ENCODE results near the gene TIRAP.
"Not testable (repeated sequence)": the region's sequence is repeated elsewhere in the genome, so short reads cannot be mapped to it uniquely, and the experiment has no call there.

The TIRAP gene, protein sequence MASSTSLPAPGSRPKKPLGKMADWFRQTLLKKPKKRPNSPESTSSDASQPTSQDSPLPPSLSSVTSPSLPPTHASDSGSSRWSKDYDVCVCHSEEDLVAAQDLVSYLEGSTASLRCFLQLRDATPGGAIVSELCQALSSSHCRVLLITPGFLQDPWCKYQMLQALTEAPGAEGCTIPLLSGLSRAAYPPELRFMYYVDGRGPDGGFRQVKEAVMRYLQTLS

DNA sequence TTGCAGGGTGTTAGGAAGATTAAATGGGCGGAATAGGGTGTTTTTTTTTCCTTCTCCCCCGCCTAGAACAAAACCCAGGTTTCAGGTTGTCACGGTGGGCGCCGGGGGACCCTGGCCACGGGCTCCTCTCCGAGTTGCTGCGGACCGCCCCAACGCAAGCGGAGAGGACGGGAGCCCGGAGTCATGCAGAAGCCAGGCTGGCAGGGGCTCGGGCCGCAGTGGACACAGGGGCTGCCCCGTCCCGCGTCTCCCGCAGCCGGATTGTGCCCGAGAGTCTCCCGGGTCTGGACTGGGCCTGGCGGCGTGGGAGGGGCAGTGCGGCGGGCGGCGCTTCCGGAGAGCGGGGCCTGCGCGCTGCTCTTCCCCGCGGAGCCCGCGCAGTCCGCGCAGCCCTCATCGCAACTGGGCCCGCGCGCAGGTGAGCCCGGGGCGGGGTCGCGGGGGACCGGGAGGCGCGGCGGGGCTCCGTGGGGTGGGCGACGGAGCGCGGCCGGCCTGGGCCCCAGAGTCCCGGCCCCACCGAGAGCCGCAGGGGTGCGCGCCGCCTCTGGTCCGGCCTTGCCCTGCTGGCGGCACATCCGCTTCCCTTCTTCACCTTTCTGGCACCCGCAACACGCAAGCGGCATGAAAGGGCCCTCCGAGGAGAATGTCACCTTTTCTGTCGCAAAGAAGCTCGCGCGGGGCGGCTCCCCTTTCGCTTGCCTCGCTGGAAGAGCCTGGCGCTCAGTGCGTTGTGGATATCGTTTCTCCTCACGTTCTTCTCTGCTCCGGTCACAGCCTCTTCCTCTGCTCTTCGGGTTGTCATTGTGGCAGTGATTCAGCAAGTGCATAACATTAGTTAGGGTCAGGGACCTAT, at the start of gene TIRAP:
Gene TIRAP (plus strand): TSS at position 358 of the 856 bp plus-strand sequence. CDS start 7,802 bp downstream, outside the sequence.
- in situ Hi-C loops (cut with HindIII; ENCODE audit: low sequenced_read_pairs): no loop called here

DNA sequence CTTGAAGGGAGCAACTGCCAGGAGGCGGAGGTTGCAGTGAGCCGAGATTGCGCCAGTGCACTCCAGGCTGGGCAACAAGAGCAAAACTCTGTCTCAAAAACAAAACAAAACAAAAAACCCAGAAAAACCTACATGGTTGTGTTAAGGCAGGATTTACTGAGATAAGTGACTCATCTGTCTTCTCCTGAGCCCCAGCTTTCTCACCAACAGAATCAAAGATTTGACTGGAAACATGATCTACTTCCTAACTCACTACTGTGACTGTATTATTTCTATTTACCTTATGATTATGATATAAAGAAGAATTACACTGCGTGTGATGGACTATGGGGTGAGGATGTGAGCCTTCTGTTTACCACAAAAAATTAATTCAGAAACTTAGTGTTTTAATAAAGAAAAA, 49.5 kb upstream of the TIRAP start:
- in situ Hi-C loops (cut with HindIII; ENCODE audit: low sequenced_read_pairs): loop anchor here (25.0 kb wide), 1 partner anchor 296 kb away; the partner anchor contains the start of gene VSIG10L2

DNA sequence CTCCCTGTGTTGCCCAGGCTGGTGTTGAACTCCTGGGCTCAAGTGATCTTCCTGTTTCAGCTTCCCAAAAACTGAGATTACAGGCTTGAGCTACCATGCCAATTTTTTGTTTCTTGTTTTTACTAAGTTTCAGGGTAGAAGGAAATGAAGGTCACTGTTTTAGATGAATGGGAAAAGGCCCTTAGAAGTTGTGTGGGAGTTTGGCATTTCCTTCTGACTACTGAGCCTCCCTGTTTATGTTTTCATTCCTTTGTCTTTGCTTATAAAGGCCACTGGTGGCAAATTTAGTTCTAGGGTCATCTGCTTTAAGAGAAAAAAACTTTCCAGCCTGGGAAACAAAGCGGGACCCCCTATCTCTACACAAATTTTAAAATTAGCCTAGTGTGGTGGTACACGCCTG, 36.3 kb upstream of the TIRAP start:
- in situ Hi-C loops (cut with HindIII; ENCODE audit: low sequenced_read_pairs): loop anchor here (25.0 kb wide), 1 partner anchor 309 kb away; the partner anchor contains the start of gene VSIG10L2

DNA sequence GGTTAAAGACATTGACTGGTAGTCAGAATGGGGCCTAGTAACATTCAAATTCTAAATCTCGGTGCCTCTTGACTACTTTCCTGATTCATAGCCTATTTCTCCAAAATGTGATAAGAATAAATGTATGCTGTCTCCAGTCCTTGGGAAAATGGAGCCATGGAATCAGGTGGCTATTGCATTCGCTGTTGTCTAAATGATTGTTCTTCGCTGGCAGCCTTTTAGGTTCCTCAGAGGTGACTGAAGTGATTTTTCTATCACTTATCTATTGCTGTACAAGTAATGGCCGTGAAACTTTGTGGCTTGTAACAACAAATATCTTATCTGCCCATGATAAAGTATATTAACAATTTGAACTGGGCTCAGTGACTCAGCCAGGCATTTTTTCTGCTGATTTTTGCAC, 29.6 kb upstream of the TIRAP start:
- in situ Hi-C loops (cut with HindIII; ENCODE audit: low sequenced_read_pairs): no loop called here

DNA sequence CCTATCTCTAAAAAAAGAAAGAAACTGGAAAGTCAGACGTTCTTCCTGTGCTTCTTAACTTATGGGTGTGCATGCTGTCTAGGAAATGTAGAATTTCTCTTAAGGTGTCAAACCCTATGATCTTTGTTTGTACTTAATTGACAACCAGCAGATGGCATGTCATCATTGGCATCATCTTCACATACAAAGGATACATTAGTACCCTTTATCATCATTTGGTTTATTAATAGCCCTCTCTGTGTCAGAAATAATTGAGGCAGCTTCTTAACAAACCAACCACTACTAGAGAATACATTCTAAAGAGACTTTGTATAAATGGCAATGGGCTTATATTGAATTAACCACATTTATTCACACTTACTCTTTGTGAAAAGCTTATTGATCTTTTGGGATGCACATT, 28.1 kb upstream of the TIRAP start:
- in situ Hi-C loops (cut with HindIII; ENCODE audit: low sequenced_read_pairs): no loop called here

DNA sequence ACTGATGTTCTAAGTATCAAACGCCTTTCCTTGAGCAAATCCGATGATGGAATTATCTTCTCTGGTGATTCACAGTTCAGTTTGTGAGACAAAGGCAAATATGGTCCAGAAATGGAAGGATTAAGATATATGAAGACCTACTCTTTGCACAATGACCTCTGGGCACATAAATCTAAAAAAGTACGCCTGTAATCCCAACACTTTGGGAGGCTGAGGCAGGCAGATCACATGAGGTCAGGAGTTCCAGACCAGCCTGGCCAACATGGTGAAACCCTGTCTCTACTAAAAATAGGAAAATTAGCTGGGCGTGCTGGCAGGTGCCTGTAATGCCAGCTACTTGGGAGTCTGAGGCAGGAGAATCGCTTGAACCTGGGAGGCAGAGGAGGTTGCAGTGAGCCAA, 27.4 kb upstream of the TIRAP start:
- in situ Hi-C loops (cut with HindIII; ENCODE audit: low sequenced_read_pairs): not testable (repeated sequence)

DNA sequence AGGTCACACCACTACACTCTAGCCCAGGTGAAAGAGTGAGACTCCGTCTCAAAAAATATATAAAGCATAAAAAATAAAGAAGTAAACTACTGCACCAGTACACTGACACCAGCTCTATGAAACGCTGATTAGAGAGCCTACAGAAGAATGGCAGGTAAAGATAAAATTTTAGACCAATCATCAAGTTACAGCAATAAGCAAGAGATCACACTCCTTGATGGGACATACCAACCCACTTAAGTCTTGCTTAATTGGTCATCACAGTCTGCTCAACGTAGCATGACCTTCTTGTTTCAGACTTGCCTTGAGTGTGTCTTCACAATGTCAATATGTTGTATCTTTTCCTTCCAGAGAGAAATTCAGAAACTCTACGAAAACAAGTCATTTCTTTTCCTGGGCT, 26.7 kb upstream of the TIRAP start:
- in situ Hi-C loops (cut with HindIII; ENCODE audit: low sequenced_read_pairs): no loop called here

DNA sequence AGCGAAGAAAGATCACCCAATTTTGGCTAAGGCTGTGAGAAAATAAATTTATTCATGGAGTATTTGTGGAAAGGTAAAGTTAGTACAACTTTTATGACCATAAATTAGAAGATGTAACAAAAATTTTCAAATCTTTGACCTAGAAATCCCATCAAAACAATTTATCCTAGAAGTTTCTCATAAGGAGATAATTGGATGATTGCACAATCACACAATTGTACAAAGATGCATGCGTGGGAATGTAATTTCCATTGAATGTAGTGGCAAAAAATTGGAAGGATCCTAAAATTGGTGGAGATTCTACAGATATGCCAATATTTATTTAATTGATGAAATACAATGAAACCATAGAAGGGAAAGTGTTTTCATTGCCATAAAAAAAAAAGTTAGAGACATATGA, 25.7 kb upstream of the TIRAP start:
- in situ Hi-C loops (cut with HindIII; ENCODE audit: low sequenced_read_pairs): no loop called here

DNA sequence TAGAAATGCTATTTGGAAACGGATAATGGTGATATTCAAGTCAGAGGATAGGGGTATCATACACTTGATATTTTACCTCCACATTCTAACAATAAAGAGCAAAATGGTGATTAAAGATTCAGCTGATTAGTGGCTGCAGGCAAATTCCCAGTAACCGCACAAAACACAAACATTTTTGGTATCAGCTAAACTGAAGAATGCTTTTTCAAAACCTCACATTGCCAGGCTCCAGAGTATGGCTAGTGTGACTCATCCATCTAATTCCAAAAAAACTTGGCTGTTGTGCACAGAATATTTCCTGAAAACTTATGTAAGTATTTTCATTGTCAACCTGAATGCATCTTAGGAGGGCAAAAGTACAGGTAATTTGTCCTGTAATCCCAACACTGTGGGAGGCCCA, 25.1 kb upstream of the TIRAP start:
- in situ Hi-C loops (cut with HindIII; ENCODE audit: low sequenced_read_pairs): no loop called here

DNA sequence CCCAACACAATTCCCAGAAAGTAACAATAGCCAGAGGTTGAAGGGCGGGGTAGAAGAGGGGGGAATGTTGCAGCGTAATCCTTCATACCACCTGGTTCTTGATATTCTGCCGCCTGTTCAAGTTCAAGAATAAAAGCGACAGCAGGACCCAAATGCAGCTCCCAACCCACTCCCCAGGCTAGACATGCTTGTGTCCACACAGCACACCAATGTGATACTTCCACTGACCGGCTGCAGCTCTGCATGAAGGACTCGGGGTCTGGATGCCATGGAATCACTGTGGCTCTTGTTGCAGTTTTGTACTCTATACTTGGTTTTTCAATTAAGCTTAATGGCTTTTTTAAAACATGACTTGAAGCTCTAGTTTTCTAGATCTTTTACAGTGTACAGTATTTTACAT, 20.7 kb upstream of the TIRAP start:
- in situ Hi-C loops (cut with HindIII; ENCODE audit: low sequenced_read_pairs): no loop called here

DNA sequence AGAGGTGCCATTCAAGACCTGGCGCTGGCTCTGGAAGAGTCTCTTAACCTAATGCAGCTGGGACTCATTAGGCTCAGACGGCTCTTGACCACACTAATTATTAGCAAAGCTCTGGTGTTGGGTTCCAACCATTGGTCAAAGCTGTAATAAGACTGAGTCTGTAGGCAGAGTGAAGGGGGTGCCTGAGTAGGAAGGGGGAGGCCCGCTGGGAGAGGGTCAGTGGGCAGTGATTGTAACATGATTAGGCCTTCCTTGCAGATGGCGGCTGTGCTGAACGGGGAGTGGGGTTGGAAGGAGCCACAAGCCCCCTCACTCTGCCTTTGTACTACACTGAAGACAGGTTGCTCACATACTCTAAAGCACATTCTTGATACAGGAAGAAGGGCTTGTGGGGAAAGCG, 19.4 kb upstream of the TIRAP start:
- in situ Hi-C loops (cut with HindIII; ENCODE audit: low sequenced_read_pairs): no loop called here

DNA sequence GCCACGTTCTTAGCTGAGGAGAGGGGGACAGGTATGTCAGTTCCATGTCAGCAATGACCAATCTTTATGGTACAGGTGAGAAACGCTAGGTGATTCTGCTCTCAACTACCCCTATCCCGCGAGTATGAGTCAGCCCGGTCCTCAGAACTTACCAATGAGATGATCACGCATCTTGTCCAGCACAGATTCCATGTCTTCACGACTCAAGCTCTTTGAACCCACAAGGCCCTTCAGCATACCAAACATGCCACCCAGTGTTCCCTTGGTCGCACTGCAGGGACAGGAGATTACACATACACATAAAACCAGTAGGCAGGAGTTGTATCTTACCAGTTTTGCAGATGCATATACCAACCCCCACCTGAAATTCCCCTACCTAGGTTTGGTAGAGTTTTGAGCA, 17.1 kb upstream of the TIRAP start:
- in situ Hi-C loops (cut with HindIII; ENCODE audit: low sequenced_read_pairs): no loop called here

DNA sequence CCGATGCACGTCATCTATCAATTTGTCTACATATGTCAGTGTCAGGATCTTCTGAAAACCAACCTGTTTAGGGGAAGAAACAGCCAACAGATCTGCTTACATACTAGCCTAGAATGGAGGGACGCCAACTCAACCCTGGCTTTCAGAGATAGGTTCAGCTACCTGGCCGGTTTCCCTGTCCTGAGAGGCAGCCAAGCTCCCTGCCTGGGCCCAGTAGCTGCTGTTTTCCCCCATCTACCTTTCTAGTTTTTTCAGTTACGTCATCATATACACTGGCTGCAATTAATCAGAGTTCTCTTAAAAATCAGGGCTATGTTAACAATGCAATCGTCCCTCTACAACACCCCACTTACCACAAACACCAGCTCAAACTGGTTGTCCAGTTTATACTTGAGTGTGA, 15.2 kb upstream of the TIRAP start:
- in situ Hi-C loops (cut with HindIII; ENCODE audit: low sequenced_read_pairs): no loop called here

DNA sequence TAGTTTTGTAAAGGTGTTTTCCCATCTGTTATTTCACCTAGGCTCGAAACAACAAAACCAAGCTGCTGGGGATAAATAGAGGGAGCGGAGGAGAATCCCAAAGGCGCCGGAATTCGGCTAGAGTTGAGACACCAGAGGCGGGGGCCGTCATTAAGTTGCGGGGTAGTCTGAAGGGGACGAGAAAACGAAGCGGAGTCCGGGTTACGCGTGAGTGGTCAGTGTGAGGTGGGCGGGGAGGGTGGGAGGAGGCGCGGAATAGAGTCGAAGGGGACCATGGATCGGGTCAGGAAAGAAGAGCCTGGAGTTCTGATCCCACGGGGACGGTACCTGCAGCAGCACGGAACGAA, 14.6 kb upstream of the TIRAP start:
- in situ Hi-C loops (cut with HindIII; ENCODE audit: low sequenced_read_pairs): no loop called here

DNA sequence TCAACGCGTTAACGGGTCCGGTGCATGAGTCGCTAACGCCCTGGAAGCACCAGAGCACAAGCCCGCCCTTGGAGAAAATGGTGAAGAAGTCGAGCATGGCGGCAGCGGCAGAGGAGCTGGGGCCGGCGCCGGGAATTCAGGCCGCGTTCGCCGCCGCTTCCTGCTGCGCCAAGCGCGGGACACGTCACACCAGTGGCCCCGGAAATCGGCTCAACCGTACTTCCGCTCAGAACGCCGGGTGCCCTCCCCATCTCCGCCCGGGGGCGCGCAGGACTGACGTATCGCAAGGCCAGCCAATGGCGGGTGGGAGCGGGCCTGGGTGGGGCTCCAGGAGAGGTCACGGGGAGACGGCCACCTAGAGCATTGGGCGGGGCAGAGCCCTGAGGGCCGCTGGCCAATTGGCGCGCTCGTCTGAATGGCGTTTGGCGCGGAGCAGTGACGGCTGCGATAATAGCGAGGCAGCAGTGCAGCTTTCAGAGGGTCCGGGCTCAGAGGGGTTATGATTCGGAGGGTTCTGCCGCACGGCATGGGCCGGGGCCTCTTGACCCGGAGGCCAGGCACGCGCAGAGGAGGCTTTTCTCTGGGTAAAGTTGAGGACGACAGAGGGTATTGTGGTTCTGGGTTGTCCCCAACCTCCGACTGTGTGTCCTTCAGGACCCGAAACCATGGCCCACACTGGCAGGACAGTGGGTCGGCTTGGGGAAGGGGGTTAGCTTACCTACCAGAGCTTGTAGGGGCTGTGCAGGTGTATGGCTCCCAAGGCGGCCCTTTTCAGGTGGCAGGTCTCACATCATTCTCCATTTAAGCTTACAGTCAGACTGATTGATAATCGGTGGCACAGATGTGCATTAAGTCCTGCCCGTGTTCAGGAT, 13.9 kb upstream of the TIRAP start, which contains the start of the genes FOXRED1 and SRPRA:
Gene FOXRED1 (plus strand): TSS at position 447 of the 872 bp plus-strand sequence. CDS start 53 bp downstream, at position 500.
Gene SRPRA (minus strand): TSS at position 188 of the 872 bp plus-strand sequence. CDS start 91 bp downstream, at position 97.
- in situ Hi-C loops (cut with HindIII; ENCODE audit: low sequenced_read_pairs): no loop called here

DNA sequence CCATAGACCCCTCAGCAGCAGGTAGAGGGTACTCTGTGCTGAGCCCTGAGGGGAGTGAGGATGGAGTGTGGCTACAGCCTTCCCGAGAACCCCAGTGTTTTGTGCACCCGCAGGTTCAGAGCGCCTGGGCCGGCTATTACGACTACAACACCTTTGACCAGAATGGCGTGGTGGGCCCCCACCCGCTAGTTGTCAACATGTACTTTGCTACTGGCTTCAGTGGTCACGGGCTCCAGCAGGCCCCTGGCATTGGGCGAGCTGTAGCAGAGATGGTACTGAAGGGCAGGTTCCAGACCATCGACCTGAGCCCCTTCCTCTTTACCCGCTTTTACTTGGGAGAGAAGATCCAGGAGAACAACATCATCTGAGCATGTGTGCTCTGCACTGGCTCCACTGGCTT, 5.6 kb upstream of the TIRAP start:
- in situ Hi-C loops (cut with HindIII; ENCODE audit: low sequenced_read_pairs): no loop called here

DNA sequence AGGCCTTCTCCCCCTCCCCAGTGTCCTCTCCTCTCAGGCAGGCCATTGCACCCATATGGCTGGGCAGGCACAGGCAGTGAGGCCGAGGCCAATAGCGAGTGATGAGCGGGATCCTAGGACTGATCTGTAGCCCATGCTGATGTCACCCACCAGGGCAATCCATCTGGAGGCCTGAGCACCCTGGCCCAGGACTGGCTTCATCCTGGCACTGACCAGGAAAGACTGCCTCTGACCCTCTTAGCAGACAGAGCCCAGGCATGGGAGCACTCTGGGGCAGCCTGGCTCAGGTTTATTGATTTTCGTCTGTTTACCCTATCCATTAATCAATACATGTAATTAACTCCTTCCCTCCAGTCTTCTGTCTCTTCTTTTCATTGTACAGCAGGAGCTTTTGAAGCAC, 5.1 kb upstream of the TIRAP start:
- in situ Hi-C loops (cut with HindIII; ENCODE audit: low sequenced_read_pairs): no loop called here

DNA sequence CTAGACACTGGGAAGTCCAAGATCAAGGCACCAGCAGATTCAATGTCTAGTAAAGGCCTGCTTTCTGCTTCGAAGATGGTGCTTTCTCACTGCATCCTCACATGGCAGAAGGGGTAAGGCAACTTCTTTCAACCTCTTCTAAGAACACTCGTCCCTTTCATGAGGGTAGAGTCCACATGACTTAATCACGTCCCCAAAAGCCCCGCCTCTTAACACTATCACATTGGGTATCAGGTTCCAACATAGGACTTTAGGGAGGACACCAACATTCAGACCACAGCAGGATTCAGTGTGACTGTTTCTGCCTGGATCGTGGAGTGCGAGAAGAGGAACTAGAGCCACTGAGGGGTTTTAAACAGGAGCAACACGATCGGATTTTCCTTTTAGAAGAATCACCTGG, 3.7 kb upstream of the TIRAP start:
- in situ Hi-C loops (cut with HindIII; ENCODE audit: low sequenced_read_pairs): no loop called here

DNA sequence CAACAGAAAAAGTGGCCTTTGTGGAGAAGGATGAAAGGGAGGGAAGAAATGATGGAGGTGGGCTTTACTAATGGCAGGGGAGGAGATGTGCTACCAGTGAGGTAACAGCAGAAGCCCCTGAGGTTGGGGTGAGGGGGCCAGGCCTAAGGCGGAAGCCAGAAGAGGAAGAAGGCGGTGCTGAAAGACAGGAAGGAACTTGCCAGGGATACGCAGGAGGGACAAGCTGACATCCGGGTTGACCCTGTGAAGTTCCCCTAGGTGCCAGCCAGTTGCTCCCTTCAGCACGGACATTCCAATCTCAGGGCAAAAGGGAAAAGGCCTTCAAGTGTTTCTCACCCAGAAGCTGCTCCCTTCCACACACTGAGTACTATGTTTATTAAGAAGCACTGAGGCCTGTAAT, 2.3 kb upstream of the TIRAP start:
- in situ Hi-C loops (cut with HindIII; ENCODE audit: low sequenced_read_pairs): no loop called here

DNA sequence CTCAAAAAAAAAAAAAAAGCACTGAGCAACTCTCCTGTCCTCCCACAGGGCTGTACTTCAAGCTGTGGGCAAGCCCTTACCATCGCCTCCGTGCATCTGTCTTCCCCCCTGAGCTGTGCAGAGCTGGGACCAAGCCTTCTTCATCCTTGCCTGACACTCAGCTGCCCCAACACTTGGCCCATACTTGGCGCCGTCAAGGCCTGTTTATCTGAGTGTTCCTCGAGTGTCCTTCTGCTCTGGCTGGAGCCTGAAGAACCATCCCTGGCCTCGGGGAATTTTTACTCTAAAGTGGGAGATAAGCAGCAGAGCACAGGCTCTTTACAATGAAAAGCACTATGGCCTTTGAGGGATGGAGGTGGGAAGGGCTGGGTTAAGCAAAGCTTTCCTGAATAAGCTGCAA, 1.6 kb upstream of the TIRAP start:
- in situ Hi-C loops (cut with HindIII; ENCODE audit: low sequenced_read_pairs): no loop called here

DNA sequence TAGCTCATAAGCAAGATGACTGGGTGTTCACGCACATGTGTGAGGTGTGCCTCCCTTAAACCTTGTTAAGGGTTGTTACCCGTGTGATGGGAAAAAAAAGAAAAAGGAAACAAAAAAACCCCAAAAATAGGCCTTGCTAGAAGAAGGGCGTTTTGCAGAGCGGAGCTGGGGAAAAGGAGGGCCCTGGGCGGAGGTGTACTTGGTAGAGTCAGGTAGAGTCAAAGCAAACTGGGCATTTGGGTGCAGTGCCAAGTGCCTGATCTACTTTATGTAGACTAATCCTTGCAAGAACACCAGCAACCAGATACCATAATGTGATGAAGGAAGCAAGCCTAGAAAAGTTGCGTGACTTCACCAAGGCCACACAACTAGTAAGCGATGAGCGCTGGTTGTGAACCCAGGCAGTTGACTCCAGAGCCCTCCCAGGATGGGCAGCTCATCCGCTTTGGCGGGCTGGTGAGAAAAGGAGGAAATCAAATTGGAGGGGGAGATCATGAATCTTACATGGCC, 1.2 kb upstream of the TIRAP start:
- in situ Hi-C loops (cut with HindIII; ENCODE audit: low sequenced_read_pairs): no loop called here
